CD8-positive, alpha-beta memory T cell (primary cell): Measurements from ENCODE around the gene YY1. TPM values are rescaled to one million over a fixed set of nuclear protein-coding genes. Genes with fewer than 3 reads are reported as not detected.
"Not testable (repeated sequence)": the region's sequence is repeated elsewhere in the genome, so short reads cannot be mapped to it uniquely, and the experiment has no call there.

ENCODE experiments used
- CTCF ChIA-PET: fragments of 350-600 bp; sonication (Branson Sonifier 250); formaldehyde crosslinking; loops from one replicate; lab custom pipeline; 2021; ENCODE audit warnings: antibody characterized with exemption; lab: Charles Lee
- POLR2A ChIA-PET: fragments of 350-600 bp; sonication (Branson Sonifier 250); formaldehyde crosslinking; loops from one replicate; lab custom pipeline; 2021; ENCODE audit warnings: antibody characterized with exemption; lab: Charles Lee
- DNase-seq, 5 donors: peaks; one replicate each; pipeline versions ENCODE4 v3.0.0 to v3.0.0-alpha.2; 2020 to 2022; ENCODE audit warnings: mixed read lengths in 1 of 5
- H3K27ac ChIP-seq: one replicate; pipeline ENCODE4 v1.7.0; 2013; ENCODE audit warnings: low read depth, mild to moderate bottlenecking, low read length, moderate library complexity
- H3K27me3 ChIP-seq: 2 replicates; pipeline ENCODE4 v1.7.0; 2013; ENCODE audit warnings: low read length, mild to moderate bottlenecking; ENCODE audit not compliant: insufficient read depth, poor library complexity, severe bottlenecking
- H3K36me3 ChIP-seq: 2 replicates; pipeline ENCODE4 v1.7.0; 2013; ENCODE audit warnings: mild to moderate bottlenecking, low read length, moderate library complexity; ENCODE audit not compliant: insufficient read depth
- H3K4me1 ChIP-seq: 2 replicates; pipeline ENCODE4 v1.7.0; 2013; ENCODE audit warnings: mild to moderate bottlenecking, low read length, moderate library complexity; ENCODE audit not compliant: insufficient read depth
- H3K4me3 ChIP-seq: 2 replicates; pipeline ENCODE4 v1.7.0; 2013; ENCODE audit warnings: mild to moderate bottlenecking, low read length
- H3K9me3 ChIP-seq: 2 replicates; pipeline ENCODE4 v1.7.0; 2013; ENCODE audit warnings: mild to moderate bottlenecking, low read length
- H3K27ac Mint-ChIP-seq, 8 donors: one replicate each; pipeline ENCODE4 v1.8.0; 2020 to 2021; ENCODE audit warnings: mixed read lengths in 8 of 8, mild to moderate bottlenecking in 6 of 8, inconsistent platforms in 3 of 8, moderate library complexity in 3 of 8
- H3K27me3 Mint-ChIP-seq, 2 donors: one replicate each; pipeline ENCODE4 v1.8.0; 2020 to 2021; ENCODE audit warnings: mixed read lengths in 2 of 2, mild to moderate bottlenecking in 1 of 2, moderate library complexity in 1 of 2
- H3K36me3 Mint-ChIP-seq, 3 donors: one replicate each; pipeline ENCODE4 v1.8.0; 2020 to 2021; ENCODE audit warnings: mixed read lengths in 3 of 3, inconsistent platforms in 1 of 3, mild to moderate bottlenecking in 1 of 3
- H3K4me1 Mint-ChIP-seq, 3 donors: one replicate each; pipeline ENCODE4 v1.8.0; 2020 to 2021; ENCODE audit warnings: mixed read lengths in 3 of 3, inconsistent platforms in 1 of 3, mild to moderate bottlenecking in 1 of 3
- H3K4me3 Mint-ChIP-seq, 7 donors: one replicate each; pipeline ENCODE4 v1.8.0; 2020 to 2021; ENCODE audit warnings: mixed read lengths in 7 of 7, mild to moderate bottlenecking in 6 of 7, moderate library complexity in 4 of 7, inconsistent platforms in 2 of 7
- H3K9me3 Mint-ChIP-seq, 5 donors: one replicate each; pipeline ENCODE4 v1.8.0; 2020 to 2022; ENCODE audit warnings: mixed read lengths in 5 of 5, mild to moderate bottlenecking in 3 of 5, moderate library complexity in 2 of 5, inconsistent platforms in 1 of 5
- polyA plus RNA-seq: library from polyadenylated mRNA; unstranded; fragments of 300-500 nt; fragmentation: Illumina TruSeq; gene quantifications from one replicate; pipeline ENCODE4 v1.2.3, GENCODE V29; 2021
- total RNA-seq, 2 experiments: library from RNA; stranded (reverse); gene quantifications; one replicate each; pipeline ENCODE4 v1.2.3, GENCODE V29; 2021

Gene YY1
- total and polyA plus RNA-seq, 3 experiments from 2014 or later = 24.2 to 116 (median 109) TPM

GRCh38 chr14:100199240-100199860 lies 39.6 kb upstream of the YY1 start:
- Histone ChIP-seq H3K9me3 (no peaks in the 10 kb centered on the region), H3K36me3 (no peaks in the 10 kb centered on the region), H3K4me3 (no peak overlapping the region), H3K4me1 (no peaks in the 10 kb centered on the region), H3K27me3 (no peaks in the 10 kb centered on the region), H3K27ac (no peak overlapping the region)
- Mint-ChIP-seq H3K9me3 (no peaks in the 10 kb centered on the region), H3K4me3 (no peak overlapping the region), H3K27ac (no peak overlapping the region), H3K4me1 (peaks cover under 1 to 1% (median under 1%) of the 10 kb centered on the region in 3 donors), H3K36me3 (no peaks in the 10 kb centered on the region), H3K27me3 (peaks cover 0 to 4% of the 10 kb centered on the region in 2 donors)
- POLR2A ChIA-PET = no interaction called here
- no peak for DNase-seq
- CTCF ChIA-PET = no interaction called here

GRCh38 chr14:100200311-100200710 lies 38.6 kb upstream of the YY1 start:
- DNase-seq = no peak
- POLR2A ChIA-PET = no interaction called here
- H3K27me3 ChIP-seq = no peaks in the 10 kb centered on the region
- H3K36me3 ChIP-seq = no peaks in the 10 kb centered on the region
- no peak overlapping the region for H3K4me3 ChIP-seq
- no peak overlapping the region for H3K27ac ChIP-seq
- no peaks in the 10 kb centered on the region for H3K4me1 ChIP-seq
- H3K27me3 Mint-ChIP-seq = peaks cover 0 to 4% of the 10 kb centered on the region in 2 donors
- CTCF ChIA-PET = no interaction called here
- H3K4me1 Mint-ChIP-seq = no peaks in the 10 kb centered on the region
- peak overlapping the region in 1 of 8 donors; percentile 29 for H3K27ac Mint-ChIP-seq
- no peaks in the 10 kb centered on the region for H3K9me3 Mint-ChIP-seq
- no peak overlapping the region for H3K4me3 Mint-ChIP-seq
- no peaks in the 10 kb centered on the region for H3K36me3 Mint-ChIP-seq
- H3K9me3 ChIP-seq = no peaks in the 10 kb centered on the region

- Histone ChIP-seq H3K36me3 (no peaks in the 10 kb centered on the region), H3K27ac (no peak overlapping the region), H3K9me3 (no peaks in the 10 kb centered on the region), H3K4me1 (no peaks in the 10 kb centered on the region), H3K27me3 (no peaks in the 10 kb centered on the region), H3K4me3 (no peak overlapping the region)
- Mint-ChIP-seq H3K4me1 (no peaks in the 10 kb centered on the region), H3K27me3 (peaks cover 0 to 4% of the 10 kb centered on the region in 2 donors), H3K9me3 (no peaks in the 10 kb centered on the region), H3K36me3 (no peaks in the 10 kb centered on the region), H3K27ac (no peak overlapping the region), H3K4me3 (no peak overlapping the region)
- ChIA-PET CTCF (interaction anchor here (1.9 kb wide), 1 partner anchor 9 kb away, joined by 6 read pairs; no protein-coding TSS in a partner anchor), POLR2A (no interaction called here)
- no peak for DNase-seq
Observed at GRCh38 chr14:100201701-100202100, 37.2 kb upstream of the YY1 start.

- CTCF ChIA-PET = interaction anchor here (1.4 to 1.9 kb wide), 2 partner anchors 10 to 44 kb away, joined by 4 to 6 read pairs; no protein-coding TSS in a partner anchor
- H3K27me3 Mint-ChIP-seq = peaks cover 0 to 4% of the 10 kb centered on the region in 2 donors
- no peaks in the 10 kb centered on the region for H3K4me1 ChIP-seq
- no peak for DNase-seq
- no peaks in the 10 kb centered on the region for H3K36me3 ChIP-seq
- H3K27ac ChIP-seq = no peak overlapping the region
- H3K9me3 ChIP-seq = no peaks in the 10 kb centered on the region
- no peaks in the 10 kb centered on the region for H3K36me3 Mint-ChIP-seq
- POLR2A ChIA-PET = no interaction called here
- no peaks in the 10 kb centered on the region for H3K9me3 Mint-ChIP-seq
- H3K27ac Mint-ChIP-seq = no peak overlapping the region
- H3K4me1 Mint-ChIP-seq = no peaks in the 10 kb centered on the region
- H3K4me3 Mint-ChIP-seq = no peak overlapping the region
- no peak overlapping the region for H3K4me3 ChIP-seq
- no peaks in the 10 kb centered on the region for H3K27me3 ChIP-seq
Observed at GRCh38 chr14:100202712-100203111, 36.2 kb upstream of the YY1 start.

DNA sequence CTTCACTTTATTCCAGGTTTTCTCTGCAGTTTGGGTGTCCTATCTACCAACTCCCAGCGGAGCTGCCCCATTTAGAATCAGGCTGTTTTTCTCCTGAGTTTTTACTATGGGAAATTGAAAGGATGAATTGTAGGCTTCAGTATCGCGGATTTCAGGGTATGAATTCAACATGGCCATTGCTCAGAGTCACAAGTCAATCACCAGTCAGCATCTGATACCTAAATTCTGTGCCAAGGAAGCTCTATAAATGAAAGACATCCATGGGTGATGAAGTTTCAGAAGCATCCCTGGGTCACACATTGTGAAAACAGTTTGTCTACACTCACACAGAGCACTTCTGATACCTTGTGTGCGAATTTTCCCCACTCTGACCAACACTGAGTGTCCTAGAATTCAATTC lies 35.8 kb upstream of the YY1 start:
- H3K4me3 ChIP-seq = no peak overlapping the region
- Mint-ChIP-seq H3K27me3 (peaks cover 0 to 4% of the 10 kb centered on the region in 2 donors), H3K4me3 (no peak overlapping the region), H3K27ac (no peak overlapping the region), H3K36me3 (no peaks in the 10 kb centered on the region), H3K9me3 (no peaks in the 10 kb centered on the region), H3K4me1 (no peaks in the 10 kb centered on the region)
- ChIA-PET POLR2A (interaction anchor here (0.7 kb wide), 1 partner anchor 59 kb away, joined by 5 read pairs; no protein-coding TSS in a partner anchor), CTCF (interaction anchor here (1.4 to 3.7 kb wide), 3 partner anchors 10 to 43 kb away, joined by 4 to 16 read pairs (median 6); no protein-coding TSS in a partner anchor)
- H3K9me3 ChIP-seq = no peaks in the 10 kb centered on the region
- H3K27ac ChIP-seq = no peak overlapping the region
- no peak for DNase-seq
- H3K27me3 ChIP-seq = no peaks in the 10 kb centered on the region
- H3K4me1 ChIP-seq = no peaks in the 10 kb centered on the region
- no peaks in the 10 kb centered on the region for H3K36me3 ChIP-seq

DNA sequence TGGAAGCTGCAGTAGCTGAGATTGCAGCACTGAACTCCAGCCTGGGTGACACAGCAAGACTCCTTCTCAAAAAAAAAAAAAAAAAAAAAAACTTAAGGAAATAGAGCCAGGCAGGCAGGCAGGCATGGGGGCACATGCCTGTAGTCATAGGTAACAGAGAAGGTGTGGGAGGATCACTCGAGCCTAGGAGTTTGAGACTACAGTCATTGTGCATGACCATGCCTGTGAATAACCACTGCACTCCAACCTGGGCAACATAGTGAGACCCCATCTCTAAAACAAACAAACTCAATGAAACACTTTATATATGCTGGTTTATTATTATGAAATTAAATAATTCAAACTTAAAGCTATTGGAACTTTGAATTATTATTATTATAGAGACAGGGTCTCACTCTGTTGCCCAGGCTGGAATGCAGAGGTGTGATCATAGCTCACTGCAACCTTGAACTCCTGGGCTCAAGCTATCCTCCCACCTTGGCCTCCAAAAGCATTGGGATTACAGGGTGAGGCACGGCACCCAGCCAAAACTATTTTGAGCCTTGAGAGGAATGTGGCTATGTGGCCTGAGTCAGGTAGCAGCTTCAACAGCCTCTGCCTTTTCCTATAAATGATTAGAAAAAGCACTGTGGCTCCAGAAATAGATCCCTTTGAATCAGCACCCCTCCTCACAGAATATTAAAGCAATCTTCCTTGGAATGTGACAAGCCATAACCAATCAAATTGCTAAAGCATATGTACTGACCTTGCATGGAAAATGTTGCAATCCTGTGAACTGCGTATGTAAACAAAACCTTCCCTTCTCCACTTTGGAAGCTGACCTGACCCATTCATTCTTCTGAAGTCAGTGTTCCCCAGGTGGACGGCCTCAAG lies 34.7 kb upstream of the YY1 start:
- no peak for DNase-seq
- H3K27me3 Mint-ChIP-seq = peaks cover 0 to 4% of the 10 kb centered on the region in 2 donors
- no peak overlapping the region for H3K27ac Mint-ChIP-seq
- H3K9me3 ChIP-seq = no peaks in the 10 kb centered on the region
- no peak overlapping the region for H3K4me3 ChIP-seq
- H3K4me3 Mint-ChIP-seq = no peak overlapping the region
- POLR2A ChIA-PET = interaction anchor here (0.7 kb wide), 1 partner anchor 58 kb away, joined by 5 read pairs; no protein-coding TSS in a partner anchor
- no peaks in the 10 kb centered on the region for H3K27me3 ChIP-seq
- H3K4me1 ChIP-seq = no peaks in the 10 kb centered on the region
- H3K27ac ChIP-seq = no peak overlapping the region
- H3K9me3 Mint-ChIP-seq = no peaks in the 10 kb centered on the region
- H3K36me3 Mint-ChIP-seq = no peaks in the 10 kb centered on the region
- CTCF ChIA-PET = interaction anchor here (1.2 to 3.7 kb wide), 3 partner anchors 11 to 96 kb away, joined by 4 to 16 read pairs (median 5); no protein-coding TSS in a partner anchor
- H3K36me3 ChIP-seq = no peaks in the 10 kb centered on the region
- no peaks in the 10 kb centered on the region for H3K4me1 Mint-ChIP-seq

GRCh38 chr14:100204835-100205167 lies 34.1 kb upstream of the YY1 start:
- H3K27me3 ChIP-seq, DNase-seq, H3K27me3 Mint-ChIP-seq, H3K4me3 ChIP-seq, H3K27ac Mint-ChIP-seq, H3K4me1 Mint-ChIP-seq, H3K9me3 Mint-ChIP-seq, H3K36me3 ChIP-seq, H3K36me3 Mint-ChIP-seq, H3K9me3 ChIP-seq, H3K4me3 Mint-ChIP-seq, POLR2A ChIA-PET, H3K4me1 ChIP-seq, H3K27ac ChIP-seq: not testable (repeated sequence)
- CTCF ChIA-PET = interaction anchor here (1.2 to 3.7 kb wide), 2 partner anchors 12 to 96 kb away, joined by 5 to 16 read pairs; no protein-coding TSS in a partner anchor

DNA sequence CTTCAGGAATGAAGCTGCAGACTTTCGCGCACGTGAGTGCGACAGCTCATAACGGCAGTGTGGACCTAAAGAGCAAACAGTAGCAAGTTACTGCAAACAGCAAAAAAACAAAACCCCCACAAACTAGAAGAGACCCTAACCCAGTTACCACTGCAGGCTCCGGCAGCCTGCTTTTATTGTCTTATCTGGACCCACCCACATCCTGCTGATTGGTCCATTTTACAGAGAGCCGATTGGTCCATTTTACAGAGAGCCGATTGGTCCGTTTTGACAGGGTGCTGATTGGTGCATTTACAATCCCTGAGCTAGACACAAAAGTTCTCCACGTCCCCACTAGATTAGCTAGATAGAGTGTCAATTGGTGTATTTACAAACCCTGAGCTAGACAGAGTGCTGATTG lies 31.4 kb upstream of the YY1 start:
- CTCF ChIA-PET = interaction anchor here (1.2 kb wide), 1 partner anchor 14 kb away, joined by 5 read pairs; no protein-coding TSS in a partner anchor
- H3K9me3 ChIP-seq, H3K27ac Mint-ChIP-seq, H3K27me3 ChIP-seq, H3K36me3 ChIP-seq, H3K9me3 Mint-ChIP-seq, H3K36me3 Mint-ChIP-seq, H3K4me3 Mint-ChIP-seq, H3K27ac ChIP-seq, H3K27me3 Mint-ChIP-seq, H3K4me1 ChIP-seq, DNase-seq, H3K4me1 Mint-ChIP-seq, H3K4me3 ChIP-seq: not testable (repeated sequence)
- POLR2A ChIA-PET = interaction anchor here (1.1 kb wide), 1 partner anchor 15 kb away, joined by 4 read pairs; no protein-coding TSS in a partner anchor
